DMS153 treated with DMSO at 0.1 percent for 48 hours (cell line): ENCODE measurements around the gene SNX20.

ENCODE experiments used
- DNase-seq: peaks from one replicate; lab custom pipeline; 2025; ENCODE audit not compliant: unreplicated experiment; lab: John Stamatoyannopoulos, UW

Gene SNX20

DNA sequence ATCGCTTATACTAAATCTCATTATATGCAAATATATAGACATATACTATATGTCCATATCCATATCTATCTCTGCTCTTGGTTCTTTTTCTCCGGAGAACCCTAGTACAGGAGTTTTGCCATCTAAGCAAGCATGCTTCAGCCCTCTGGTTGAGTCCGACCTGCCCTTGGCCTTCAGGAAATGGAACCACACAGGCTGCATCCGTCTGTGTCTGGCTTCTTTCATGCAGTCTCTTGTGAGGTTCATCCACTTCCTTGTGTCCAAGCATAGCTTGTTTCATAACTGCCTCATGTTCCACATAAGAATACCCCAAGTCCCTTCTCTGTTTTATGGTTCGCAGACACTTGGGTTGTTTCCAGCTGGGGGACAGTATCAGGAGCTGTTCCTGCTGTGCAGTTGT lies 16.8 kb downstream of the SNX20 start:
- no peak for DNase-seq

GRCh38 chr16:50662306-50662940 lies 18.7 kb downstream of the SNX20 start:
- no peak for DNase-seq

- no peak for DNase-seq
Observed at GRCh38 chr16:50659806-50660205, 21.3 kb downstream of the SNX20 start.

DNA sequence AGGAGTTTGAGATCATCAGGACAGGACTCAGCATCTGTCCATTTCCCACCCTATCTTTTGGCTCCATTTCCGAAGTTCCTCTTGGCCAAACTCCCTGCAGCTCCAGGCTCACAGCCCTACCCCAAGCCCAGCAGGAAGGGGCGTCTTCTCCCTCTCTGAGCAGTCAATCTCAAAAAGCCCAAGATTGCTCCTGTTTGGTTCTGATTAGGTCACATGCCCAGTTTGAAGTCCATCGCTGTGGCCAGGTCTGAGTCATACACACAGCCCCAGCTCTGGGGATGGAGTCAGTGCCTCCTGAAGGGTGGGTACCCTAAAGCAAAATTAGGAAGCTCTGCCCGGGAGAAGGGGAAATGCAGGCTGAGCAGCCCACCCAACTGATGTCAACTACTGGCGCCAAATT lies 23.9 kb downstream of the SNX20 start:
- no peak for DNase-seq

- no peak for DNase-seq
Observed at GRCh38 chr16:50655558-50656055, 25.5 kb downstream of the SNX20 start.

GRCh38 chr16:50653633-50654519 lies 27.2 kb downstream of the SNX20 start:
- DNase-seq = no peak

GRCh38 chr16:50652836-50653425 lies 28.2 kb downstream of the SNX20 start:
- DNase-seq = no peak

DNA sequence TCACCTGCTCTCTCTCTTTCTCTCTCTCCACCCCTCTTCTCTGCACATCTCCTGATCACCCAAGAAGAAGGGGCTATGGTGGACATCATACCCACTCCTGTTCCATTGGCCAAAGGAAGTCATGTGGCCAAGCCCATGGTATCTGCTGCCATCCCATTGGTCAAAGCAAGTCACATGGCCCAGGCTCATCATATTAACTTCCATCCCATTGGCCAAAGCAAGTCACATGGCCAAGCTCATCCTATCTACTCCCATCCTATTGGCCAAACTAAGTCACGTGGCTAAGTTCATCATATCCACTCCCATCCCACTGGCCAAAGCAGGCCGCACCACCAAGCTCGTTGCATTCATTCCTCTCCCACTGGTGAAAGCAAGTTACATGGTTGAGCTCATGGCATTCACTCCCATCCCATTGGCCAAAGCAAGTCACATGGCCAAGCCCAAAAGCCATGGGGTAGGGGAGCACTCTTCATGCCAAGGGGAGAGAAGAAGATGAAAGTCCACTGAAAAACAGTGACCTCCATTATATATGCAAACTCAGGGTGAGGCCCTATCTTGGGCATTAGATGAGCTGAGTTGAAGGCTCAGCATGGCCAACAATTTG lies 29.2 kb downstream of the SNX20 start:
- no peak for DNase-seq

- no peak for DNase-seq
Observed at GRCh38 chr16:50646345-50646744, 34.8 kb downstream of the SNX20 start.

DNA sequence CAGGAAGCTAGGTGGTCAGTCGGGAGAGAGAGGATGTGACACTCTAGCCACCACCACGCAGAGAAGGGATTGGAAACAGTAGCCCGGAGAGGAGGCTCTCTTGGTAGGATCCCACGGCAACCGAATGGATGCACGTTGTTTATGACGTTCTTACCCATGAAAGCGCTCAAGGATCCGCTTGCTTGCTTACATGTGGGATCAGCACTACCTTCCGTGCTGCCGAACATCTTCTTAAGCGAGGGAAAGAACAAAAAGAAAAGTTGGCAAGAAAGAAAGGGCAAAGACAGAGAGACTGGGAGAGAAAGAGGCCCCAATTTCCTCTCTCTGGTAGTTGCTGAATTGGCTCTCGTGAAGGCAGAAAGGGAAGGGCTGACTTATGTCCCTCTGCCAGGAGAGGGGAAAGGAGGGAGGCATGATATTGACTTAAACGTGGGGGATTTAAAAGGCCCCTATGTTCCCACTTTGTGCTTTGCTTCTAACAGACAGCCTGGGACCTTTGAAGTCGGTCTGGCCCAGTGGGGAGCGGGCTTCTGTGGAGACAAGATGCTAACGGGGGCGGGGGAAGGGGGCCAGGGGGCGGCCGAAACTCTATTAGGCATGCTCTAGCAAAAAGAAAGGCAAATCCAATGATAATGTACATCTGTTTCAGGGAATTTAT lies 35.4 kb downstream of the SNX20 start:
- DNase-seq = no peak

DNA sequence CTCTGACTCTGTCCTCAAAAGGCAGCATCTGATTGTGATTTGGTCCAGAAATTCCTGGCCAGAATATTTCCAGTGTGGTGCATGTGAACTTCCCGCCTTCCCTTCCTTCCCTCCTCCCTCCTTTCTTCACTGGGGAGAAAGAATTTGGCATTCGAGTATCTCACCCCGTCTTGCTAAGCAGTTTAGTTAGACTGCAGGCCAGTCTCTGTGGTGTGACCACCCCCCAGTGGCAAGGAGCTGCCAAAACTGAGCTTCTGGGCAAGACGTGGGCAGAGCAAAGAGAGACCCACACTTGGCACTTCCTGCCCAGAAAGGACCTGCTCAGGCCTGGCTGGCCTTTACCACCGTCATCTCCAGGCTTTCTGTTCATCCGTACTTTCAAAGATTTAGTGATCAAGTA lies 36.4 kb downstream of the SNX20 start:
- DNase-seq = no peak

- no peak for DNase-seq
Observed at GRCh38 chr16:50644245-50644644, 36.9 kb downstream of the SNX20 start.

DNA sequence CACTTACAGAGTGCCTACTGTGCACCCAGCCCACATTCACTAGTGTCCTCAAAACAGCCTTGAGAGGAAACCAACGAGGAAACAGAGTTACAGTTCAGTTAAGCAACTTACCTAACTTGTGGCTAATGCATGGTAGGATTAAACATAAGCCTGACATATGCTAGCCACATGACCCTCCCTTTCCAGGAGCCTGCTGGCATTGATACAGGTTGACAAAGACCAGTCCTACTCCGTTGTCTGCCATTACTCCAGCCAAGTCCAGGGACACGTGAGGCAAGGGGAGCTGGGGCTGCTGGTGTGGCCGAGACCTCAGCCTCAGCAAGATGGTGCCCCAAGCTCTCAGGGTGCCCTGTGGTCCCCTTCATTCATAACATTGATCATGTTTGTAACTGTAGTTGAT lies 37.9 kb downstream of the SNX20 start:
- DNase-seq = no peak

DNA sequence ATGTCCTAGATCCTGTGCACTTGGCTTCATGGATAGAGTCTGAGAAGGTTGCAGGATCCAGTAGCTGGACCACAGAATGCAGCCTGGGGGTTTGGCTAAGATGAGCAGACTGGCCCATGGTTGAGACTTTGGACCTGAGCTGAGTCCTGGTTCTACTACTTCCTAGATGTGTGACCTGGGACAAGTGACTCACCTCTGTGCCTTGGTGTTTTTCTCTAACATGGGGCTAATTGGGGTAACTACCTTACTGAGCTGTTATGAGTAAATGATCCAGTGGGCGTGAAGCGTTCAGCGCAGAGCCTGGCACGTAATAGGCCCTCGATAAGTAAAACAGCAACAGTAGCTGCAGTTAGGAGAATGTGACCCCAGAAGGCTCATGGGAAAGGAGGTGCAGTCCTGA lies 38.8 kb downstream of the SNX20 start:
- DNase-seq = no peak

DNA sequence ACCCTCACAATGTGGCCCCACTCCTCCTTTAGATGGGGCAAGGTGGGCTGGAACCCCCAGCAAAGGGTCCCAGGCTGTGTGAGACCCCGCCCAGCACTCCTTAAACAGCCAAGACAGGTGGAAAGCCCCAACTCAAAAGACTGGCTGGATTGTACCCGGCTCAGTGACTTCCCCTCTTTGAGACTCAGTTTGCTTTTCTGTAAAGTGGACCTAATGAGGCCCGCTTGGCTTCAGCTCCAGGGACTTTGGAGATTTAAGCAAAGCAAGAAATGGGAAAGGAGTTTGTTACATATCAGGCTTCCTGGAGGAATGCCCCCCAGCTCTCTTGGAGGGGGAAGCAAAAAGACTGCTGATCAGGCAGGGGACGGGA lies 39.3 kb downstream of the SNX20 start:
- no peak for DNase-seq

GRCh38 chr16:50640919-50641817 lies 39.9 kb downstream of the SNX20 start:
- DNase-seq = no peak

GRCh38 chr16:50640391-50640790 lies 40.7 kb downstream of the SNX20 start:
- DNase-seq = no peak

DNA sequence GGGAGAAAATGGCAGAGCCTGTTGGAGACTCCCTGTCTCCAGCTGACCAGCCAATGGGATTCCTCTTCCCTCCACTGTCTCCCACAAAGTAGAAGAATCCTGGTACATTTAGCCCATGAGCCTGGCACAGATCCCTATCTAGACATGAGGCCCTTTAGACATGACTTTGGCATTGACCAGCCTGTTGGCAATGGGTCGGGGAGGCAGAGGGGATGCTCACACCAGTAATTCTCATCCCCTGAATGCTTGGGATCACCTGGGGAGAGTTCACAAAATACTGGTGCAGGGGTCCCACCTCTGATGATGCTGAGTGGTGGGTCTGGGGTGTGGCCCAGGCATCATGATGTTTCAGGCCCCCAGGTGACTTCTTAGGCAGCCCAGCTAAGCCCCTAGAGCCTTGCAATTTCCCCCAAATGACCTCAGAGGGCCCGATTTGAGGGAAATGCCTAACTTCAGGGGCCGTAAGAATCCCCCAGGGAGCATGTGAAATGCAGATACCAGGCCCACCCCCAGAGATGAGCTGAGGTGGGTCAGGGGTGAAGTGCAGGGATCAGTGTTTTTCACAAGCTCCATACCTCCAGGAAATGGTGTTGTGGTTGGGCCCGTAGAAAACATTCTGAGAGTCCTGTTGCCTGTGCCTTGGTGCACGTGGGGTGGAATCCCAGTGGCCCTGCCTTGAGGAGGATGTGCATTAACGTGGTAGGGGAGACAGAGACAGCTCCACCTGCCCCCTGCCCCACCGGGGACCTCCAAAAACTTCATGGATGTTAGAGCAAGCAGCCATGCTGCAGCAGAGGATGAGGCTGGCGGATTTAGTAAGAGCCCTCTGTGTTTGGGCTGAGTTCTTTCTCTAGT lies 42.1 kb downstream of the SNX20 start:
- DNase-seq = no peak
